ENCODE results near the gene SNX1.
"Not testable (repeated sequence)": the region's sequence is repeated elsewhere in the genome, so short reads cannot be mapped to it uniquely, and the experiment has no call there.

Gene SNX1

GRCh38 chr15:64117759-64118487, 22.1 kb downstream of the SNX1 start:
- Histone ChIP-seq H3K27ac (ENCODE audit: insufficient read depth, low read length, poor library complexity, severe bottlenecking) (no peak overlapping the region), H3K4me1 (ENCODE audit: control insufficient read depth, insufficient read depth, low read length, poor library complexity, severe bottlenecking) (no peaks in the 10 kb centered on the region), H3K36me3 (ENCODE audit: control insufficient read depth, insufficient read depth, low read length) (peaks cover 98% of the 10 kb centered on the region), H3K9me3 (ENCODE audit: control insufficient read depth, low read length) (no peaks in the 10 kb centered on the region), H3K27me3 (replicated peaks; ENCODE audit: control insufficient read depth, insufficient read depth, low read length, poor library complexity, severe bottlenecking) (no peaks in the 10 kb centered on the region), H3K4me3 (ENCODE audit: insufficient read depth, low read depth, low read length, poor library complexity, severe bottlenecking) (no peak overlapping the region)
- DNase-seq: no peak

- H3K36me3 ChIP-seq (ENCODE audit: control insufficient read depth, insufficient read depth, low read length): peaks cover 88% of the 10 kb centered on the region
- H3K27me3 ChIP-seq (replicated peaks; ENCODE audit: control insufficient read depth, insufficient read depth, low read length, poor library complexity, severe bottlenecking); H3K9me3 ChIP-seq (ENCODE audit: control insufficient read depth, low read length); H3K27ac ChIP-seq (ENCODE audit: insufficient read depth, low read length, poor library complexity, severe bottlenecking); DNase-seq; H3K4me3 ChIP-seq (ENCODE audit: insufficient read depth, low read depth, low read length, poor library complexity, severe bottlenecking); H3K4me1 ChIP-seq (ENCODE audit: control insufficient read depth, insufficient read depth, low read length, poor library complexity, severe bottlenecking): not testable (repeated sequence)
Observed at GRCh38 chr15:64120322-64120721, 24.5 kb downstream of the SNX1 start.

- H3K27ac ChIP-seq (ENCODE audit: insufficient read depth, low read length, poor library complexity, severe bottlenecking): no peak overlapping the region
- peaks cover 88% of the 10 kb centered on the region for H3K36me3 ChIP-seq (ENCODE audit: control insufficient read depth, insufficient read depth, low read length)
- no peaks in the 10 kb centered on the region for H3K4me1 ChIP-seq (ENCODE audit: control insufficient read depth, insufficient read depth, low read length, poor library complexity, severe bottlenecking)
- H3K9me3 ChIP-seq (ENCODE audit: control insufficient read depth, low read length): no peaks in the 10 kb centered on the region
- H3K4me3 ChIP-seq (ENCODE audit: insufficient read depth, low read depth, low read length, poor library complexity, severe bottlenecking): no peak overlapping the region
- no peaks in the 10 kb centered on the region for H3K27me3 ChIP-seq (replicated peaks; ENCODE audit: control insufficient read depth, insufficient read depth, low read length, poor library complexity, severe bottlenecking)
- DNase-seq: no peak
Observed at GRCh38 chr15:64121614-64122013, 25.8 kb downstream of the SNX1 start.

DNA sequence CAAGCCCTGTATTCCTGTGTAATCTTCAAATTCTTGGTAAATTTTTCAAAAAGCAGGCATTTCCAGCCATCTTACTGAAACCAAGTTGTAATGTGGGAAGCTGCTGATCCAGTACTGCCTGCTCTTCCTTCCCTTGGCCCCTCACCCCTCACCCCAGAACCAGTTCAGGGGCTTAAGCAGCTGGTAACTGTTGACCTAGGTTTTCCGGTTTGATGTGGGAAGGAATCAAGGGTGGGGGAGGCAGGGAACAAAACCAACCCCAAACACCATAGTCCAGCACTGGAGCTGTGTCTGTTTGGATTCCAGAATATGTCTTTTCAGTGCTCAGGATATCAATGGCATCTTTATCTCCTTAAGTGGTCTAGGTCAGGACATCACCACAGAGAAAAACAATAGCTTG, 26.7 kb downstream of the SNX1 start:
- DNase-seq: no peak
- peaks cover 88% of the 10 kb centered on the region for H3K36me3 ChIP-seq (ENCODE audit: control insufficient read depth, insufficient read depth, low read length)
- no peaks in the 10 kb centered on the region for H3K4me1 ChIP-seq (ENCODE audit: control insufficient read depth, insufficient read depth, low read length, poor library complexity, severe bottlenecking)
- H3K27me3 ChIP-seq (replicated peaks; ENCODE audit: control insufficient read depth, insufficient read depth, low read length, poor library complexity, severe bottlenecking): no peaks in the 10 kb centered on the region
- no peak overlapping the region for H3K27ac ChIP-seq (ENCODE audit: insufficient read depth, low read length, poor library complexity, severe bottlenecking)
- H3K4me3 ChIP-seq (ENCODE audit: insufficient read depth, low read depth, low read length, poor library complexity, severe bottlenecking): no peak overlapping the region
- no peaks in the 10 kb centered on the region for H3K9me3 ChIP-seq (ENCODE audit: control insufficient read depth, low read length)

DNA sequence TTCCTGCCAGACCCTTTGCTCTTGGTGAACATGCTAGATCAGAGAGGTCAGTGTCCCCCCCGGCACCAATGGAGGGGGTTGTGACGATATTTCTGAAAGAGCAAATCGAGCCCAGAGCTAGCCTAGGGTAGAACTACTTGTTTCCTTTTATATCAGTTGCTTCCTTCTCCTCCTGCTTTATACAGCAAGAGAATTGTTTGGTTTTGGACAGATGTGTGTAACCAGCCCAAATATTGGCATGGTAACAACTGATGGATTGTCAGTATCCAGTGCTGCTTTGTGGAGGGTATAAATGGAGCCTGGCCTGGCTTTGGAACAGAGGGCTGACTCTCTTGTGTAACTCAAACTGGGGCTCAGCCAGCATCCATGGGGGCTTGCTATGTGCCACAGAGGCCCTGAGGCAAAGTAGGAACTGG, 27.2 kb downstream of the SNX1 start:
- H3K27me3 ChIP-seq (replicated peaks; ENCODE audit: control insufficient read depth, insufficient read depth, low read length, poor library complexity, severe bottlenecking): no peaks in the 10 kb centered on the region
- peaks cover 88% of the 10 kb centered on the region for H3K36me3 ChIP-seq (ENCODE audit: control insufficient read depth, insufficient read depth, low read length)
- no peak for DNase-seq
- no peaks in the 10 kb centered on the region for H3K9me3 ChIP-seq (ENCODE audit: control insufficient read depth, low read length)
- H3K27ac ChIP-seq (ENCODE audit: insufficient read depth, low read length, poor library complexity, severe bottlenecking): no peak overlapping the region
- no peaks in the 10 kb centered on the region for H3K4me1 ChIP-seq (ENCODE audit: control insufficient read depth, insufficient read depth, low read length, poor library complexity, severe bottlenecking)
- H3K4me3 ChIP-seq (ENCODE audit: insufficient read depth, low read depth, low read length, poor library complexity, severe bottlenecking): no peak overlapping the region

- Histone ChIP-seq H3K27ac (ENCODE audit: insufficient read depth, low read length, poor library complexity, severe bottlenecking) (no peak overlapping the region), H3K9me3 (ENCODE audit: control insufficient read depth, low read length) (no peaks in the 10 kb centered on the region), H3K4me1 (ENCODE audit: control insufficient read depth, insufficient read depth, low read length, poor library complexity, severe bottlenecking) (no peaks in the 10 kb centered on the region), H3K36me3 (ENCODE audit: control insufficient read depth, insufficient read depth, low read length) (peaks cover 84% of the 10 kb centered on the region), H3K4me3 (ENCODE audit: insufficient read depth, low read depth, low read length, poor library complexity, severe bottlenecking) (no peak overlapping the region), H3K27me3 (replicated peaks; ENCODE audit: control insufficient read depth, insufficient read depth, low read length, poor library complexity, severe bottlenecking) (no peaks in the 10 kb centered on the region)
- no peak for DNase-seq
Observed at GRCh38 chr15:64125978-64126377, 30.2 kb downstream of the SNX1 start.

GRCh38 chr15:64127521-64128270, 31.9 kb downstream of the SNX1 start:
- Histone ChIP-seq H3K4me1 (ENCODE audit: control insufficient read depth, insufficient read depth, low read length, poor library complexity, severe bottlenecking) (no peaks in the 10 kb centered on the region), H3K4me3 (ENCODE audit: insufficient read depth, low read depth, low read length, poor library complexity, severe bottlenecking) (no peak overlapping the region), H3K27ac (ENCODE audit: insufficient read depth, low read length, poor library complexity, severe bottlenecking) (no peak overlapping the region), H3K36me3 (ENCODE audit: control insufficient read depth, insufficient read depth, low read length) (peaks cover 84% of the 10 kb centered on the region), H3K9me3 (ENCODE audit: control insufficient read depth, low read length) (no peaks in the 10 kb centered on the region), H3K27me3 (replicated peaks; ENCODE audit: control insufficient read depth, insufficient read depth, low read length, poor library complexity, severe bottlenecking) (no peaks in the 10 kb centered on the region)
- no peak for DNase-seq

DNA sequence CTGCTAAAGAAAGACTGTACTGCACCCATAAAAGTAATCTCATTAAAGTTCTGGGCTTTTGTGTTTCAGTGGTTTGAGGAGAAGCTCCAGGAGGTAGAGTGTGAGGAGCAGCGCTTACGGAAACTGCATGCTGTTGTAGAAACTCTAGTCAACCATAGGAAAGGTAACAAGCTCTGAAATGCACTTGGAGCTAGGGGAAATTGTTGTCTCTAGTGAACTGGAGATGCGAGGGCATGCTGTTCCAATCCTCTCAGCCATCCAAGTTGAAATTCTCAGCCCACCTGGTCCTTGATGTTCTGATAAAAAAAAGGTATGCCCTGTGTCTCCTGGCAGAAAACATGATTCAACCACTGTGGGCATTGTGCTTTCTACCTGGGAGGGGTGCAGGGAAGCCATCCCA, 34.4 kb downstream of the SNX1 start:
- Histone ChIP-seq H3K36me3 (ENCODE audit: control insufficient read depth, insufficient read depth, low read length) (peaks cover 90% of the 10 kb centered on the region), H3K27me3 (replicated peaks; ENCODE audit: control insufficient read depth, insufficient read depth, low read length, poor library complexity, severe bottlenecking) (no peaks in the 10 kb centered on the region), H3K9me3 (ENCODE audit: control insufficient read depth, low read length) (no peaks in the 10 kb centered on the region), H3K4me3 (ENCODE audit: insufficient read depth, low read depth, low read length, poor library complexity, severe bottlenecking) (no peak overlapping the region), H3K27ac (ENCODE audit: insufficient read depth, low read length, poor library complexity, severe bottlenecking) (no peak overlapping the region), H3K4me1 (ENCODE audit: control insufficient read depth, insufficient read depth, low read length, poor library complexity, severe bottlenecking) (no peaks in the 10 kb centered on the region)
- DNase-seq: no peak

GRCh38 chr15:64131547-64131946, 35.8 kb downstream of the SNX1 start:
- H3K27me3 ChIP-seq (replicated peaks; ENCODE audit: control insufficient read depth, insufficient read depth, low read length, poor library complexity, severe bottlenecking): no peaks in the 10 kb centered on the region
- H3K9me3 ChIP-seq (ENCODE audit: control insufficient read depth, low read length): no peaks in the 10 kb centered on the region
- DNase-seq: no peak
- no peak overlapping the region for H3K4me3 ChIP-seq (ENCODE audit: insufficient read depth, low read depth, low read length, poor library complexity, severe bottlenecking)
- peaks cover 87% of the 10 kb centered on the region for H3K36me3 ChIP-seq (ENCODE audit: control insufficient read depth, insufficient read depth, low read length)
- H3K4me1 ChIP-seq (ENCODE audit: control insufficient read depth, insufficient read depth, low read length, poor library complexity, severe bottlenecking): no peaks in the 10 kb centered on the region
- no peak overlapping the region for H3K27ac ChIP-seq (ENCODE audit: insufficient read depth, low read length, poor library complexity, severe bottlenecking)

GRCh38 chr15:64132217-64132616, 36.4 kb downstream of the SNX1 start:
- Histone ChIP-seq H3K4me3 (ENCODE audit: insufficient read depth, low read depth, low read length, poor library complexity, severe bottlenecking) (no peak overlapping the region), H3K4me1 (ENCODE audit: control insufficient read depth, insufficient read depth, low read length, poor library complexity, severe bottlenecking) (no peaks in the 10 kb centered on the region), H3K36me3 (ENCODE audit: control insufficient read depth, insufficient read depth, low read length) (peaks cover 87% of the 10 kb centered on the region), H3K9me3 (ENCODE audit: control insufficient read depth, low read length) (no peaks in the 10 kb centered on the region), H3K27me3 (replicated peaks; ENCODE audit: control insufficient read depth, insufficient read depth, low read length, poor library complexity, severe bottlenecking) (no peaks in the 10 kb centered on the region), H3K27ac (ENCODE audit: insufficient read depth, low read length, poor library complexity, severe bottlenecking) (no peak overlapping the region)
- DNase-seq: no peak

Measured in effector memory CD4-positive, alpha-beta T cell (primary cell).